Measurements from ENCODE around the gene KRTAP10-5. TPM values are rescaled to one million over a fixed set of nuclear protein-coding genes. Genes with fewer than 3 reads are reported as not detected.

Gene KRTAP10-5
- total RNA-seq, 1 donor from 2014 or later, result not detected

GRCh38 chr21:44537930-44538911, 42.2 kb downstream of the KRTAP10-5 start:
- peak; percentile 26 for DNase-seq
- no peak for ATAC-seq (ENCODE audit: poor library complexity)
- intact Hi-C loops (cut with DNase I), result no loop called here

- intact Hi-C loops (cut with DNase I), result no loop called here
- DNase-seq (peak; percentile 25), ATAC-seq (ENCODE audit: poor library complexity) (no peak)
Observed at GRCh38 chr21:44535963-44536362, 44.4 kb downstream of the KRTAP10-5 start.

GRCh38 chr21:44534688-44535087, 45.7 kb downstream of the KRTAP10-5 start:
- intact Hi-C loops (cut with DNase I), result no loop called here
- peak; percentile 27 for DNase-seq
- no peak for ATAC-seq (ENCODE audit: poor library complexity)

GRCh38 chr21:44533891-44534627, 46.3 kb downstream of the KRTAP10-5 start:
- no peak for DNase-seq
- ATAC-seq (ENCODE audit: poor library complexity), result no peak
- intact Hi-C loops (cut with DNase I), result no loop called here

GRCh38 chr21:44533121-44533890, 47.1 kb downstream of the KRTAP10-5 start:
- intact Hi-C loops (cut with DNase I), result no loop called here
- DNase-seq, result peak; percentile 38
- no peak for ATAC-seq (ENCODE audit: poor library complexity)

GRCh38 chr21:44532712-44533111, 47.7 kb downstream of the KRTAP10-5 start:
- intact Hi-C loops (cut with DNase I), result no loop called here
- no peak for ATAC-seq (ENCODE audit: poor library complexity)
- DNase-seq, result no peak

- DNase-seq, result peak; percentile 25
- intact Hi-C loops (cut with DNase I), result no loop called here
- ATAC-seq (ENCODE audit: poor library complexity), result no peak
Observed at GRCh38 chr21:44531606-44532564, 48.5 kb downstream of the KRTAP10-5 start.

- intact Hi-C loops (cut with DNase I), result no loop called here
- DNase-seq (peak; percentile 30), ATAC-seq (ENCODE audit: poor library complexity) (no peak)
Observed at GRCh38 chr21:44530903-44531605, 49.4 kb downstream of the KRTAP10-5 start.

- no peak for ATAC-seq (ENCODE audit: poor library complexity)
- peak; percentile 20 for DNase-seq
- intact Hi-C loops (cut with DNase I), result no loop called here
Observed at GRCh38 chr21:44530221-44530902, 50.0 kb downstream of the KRTAP10-5 start.

GRCh38 chr21:44529503-44530125, 50.8 kb downstream of the KRTAP10-5 start:
- DNase-seq (no peak), ATAC-seq (ENCODE audit: poor library complexity) (no peak)
- intact Hi-C loops (cut with DNase I), result no loop called here

Other genes starting within 250 kb of the KRTAP10-5 start
- 13.9 TPM for gene CFAP410, start 241.2 kb downstream of the KRTAP10-5 start, total RNA-seq
- 1.9 TPM for gene TRPM2, start 227.0 kb downstream of the KRTAP10-5 start, total RNA-seq
- 2.7 TPM for gene LRRC3, start 125.1 kb downstream of the KRTAP10-5 start, total RNA-seq
- not detected for gene KRTAP10-1, start 40.4 kb downstream of the KRTAP10-5 start, total RNA-seq
- gene KRTAP10-2, start 29.1 kb downstream of the KRTAP10-5 start, total RNA-seq, result not detected
- not detected for gene KRTAP10-3, start 21.8 kb downstream of the KRTAP10-5 start, total RNA-seq
- not detected for gene KRTAP10-4, start 6.9 kb downstream of the KRTAP10-5 start, total RNA-seq
- gene KRTAP10-6, start 11.9 kb upstream of the KRTAP10-5 start, total RNA-seq, result not detected
- not detected for gene KRTAP10-7, start 20.0 kb upstream of the KRTAP10-5 start, total RNA-seq
- not detected for gene KRTAP10-8, start 31.5 kb upstream of the KRTAP10-5 start, total RNA-seq
- gene KRTAP10-9, start 46.5 kb upstream of the KRTAP10-5 start, total RNA-seq, result not detected
- gene KRTAP10-10, start 56.8 kb upstream of the KRTAP10-5 start, total RNA-seq, result not detected
- gene KRTAP10-11, start 65.8 kb upstream of the KRTAP10-5 start, total RNA-seq, result not detected
- not detected for gene KRTAP12-4, start 74.1 kb upstream of the KRTAP10-5 start, total RNA-seq
- gene KRTAP12-3, start 77.3 kb upstream of the KRTAP10-5 start, total RNA-seq, result not detected
- not detected for gene KRTAP12-2, start 86.3 kb upstream of the KRTAP10-5 start, total RNA-seq
- gene KRTAP12-1, start 101.6 kb upstream of the KRTAP10-5 start, total RNA-seq, result not detected
- not detected for gene KRTAP10-12, start 116.6 kb upstream of the KRTAP10-5 start, total RNA-seq
- gene TSPEAR, start 131.0 kb upstream of the KRTAP10-5 start, total RNA-seq, result 0.51 TPM
- gene UBE2G2, start 221.2 kb upstream of the KRTAP10-5 start, total RNA-seq, result 64.5 TPM
- gene SUMO3, start 237.5 kb upstream of the KRTAP10-5 start, total RNA-seq, result 66.5 TPM

Data from Right ventricle myocardium superior (tissue), 1 donor.